HepG2 (cell line): ENCODE data around the gene RAC3. TPM values are rescaled to one million over a fixed set of nuclear protein-coding genes. Genes with fewer than 3 reads are reported as not detected.
A peak's percentile ranks its signal among the peaks of the same experiment; 100 is the strongest.

Experiments used
- ATAC-seq: fragments of 200-7000 bp; cut with Tn5 transposase; 3 replicates; pipeline ENCODE4 v1.9.1; 2020; ENCODE audit warnings: mild to moderate bottlenecking, moderate library complexity
- BruUV-seq: library from RNA; stranded (reverse); fragments of 400-500 nt; replicated peaks from 2 replicates; lab custom pipeline; 2021; lab: Mats Ljungman, UMichigan
- CTCF ChIA-PET: fragments of 300-600 bp; formaldehyde crosslinking; extraction: SDS; loops from one replicate; lab custom pipeline; 2021; ENCODE audit warnings: low total read pairs, inconsistent platforms, low intra/inter-chr PET ratio; lab: Yijun Ruan, JAX
- POLR2A ChIA-PET: fragments of 350-600 bp; sonication (Branson Sonifier 250); formaldehyde crosslinking; loops from one replicate; lab custom pipeline; 2020; ENCODE audit warnings: antibody characterized with exemption, inconsistent platforms; lab: Yijun Ruan, JAX
- DNase-seq: peaks from one replicate; pipeline ENCODE4 v3.0.0-alpha.2; 2015; ENCODE audit warnings: low spot score
- FAIRE-seq: peaks from 3 replicates; lab custom pipeline; 2011; peaks lifted over from hg19 to GRCh38; lab: Jason Lieb, UNC
- H2AFZ ChIP-seq: one replicate; pipeline ENCODE4 v1.6.1; 2011; ENCODE audit warnings: low read length, inconsistent platforms
- H3K27ac ChIP-seq: fragments of 300-600 bp; 3 replicates; pipeline ENCODE4 v1.8.0; 2011; ENCODE audit warnings: mixed run types, mild to moderate bottlenecking, mixed read lengths, low read length, inconsistent platforms; ENCODE audit not compliant: insufficient read depth; ENCODE audit errors: extremely low read length
- H3K27me3 ChIP-seq, 2 experiments: fragments of 200-600 bp in 1 of 2; 2 replicates in 1 of 2; 3 replicates in 1 of 2; pipeline versions ENCODE4 v1.6.0 to v1.8.0; 2011; ENCODE audit warnings: low read length in 2 of 2, mild to moderate bottlenecking in 2 of 2, moderate library complexity in 2 of 2, inconsistent platforms in 1 of 2; ENCODE audit not compliant: insufficient read depth in 2 of 2, control insufficient read depth in 1 of 2
- H3K36me3 ChIP-seq, 2 experiments: fragments of 200-600 bp in 1 of 2; replicated peaks in 1 of 2; 2 replicates in 1 of 2; 3 replicates in 1 of 2; pipeline versions ENCODE4 v1.5.1 to v1.8.0; 2011; ENCODE audit warnings: low read length in 2 of 2, inconsistent platforms in 1 of 2; ENCODE audit not compliant: insufficient read depth in 2 of 2, control insufficient read depth in 1 of 2
- H3K4me1 ChIP-seq: 2 replicates; pipeline ENCODE4 v1.5.1; 2012; ENCODE audit warnings: low read length, inconsistent platforms; ENCODE audit not compliant: insufficient read depth
- H3K4me2 ChIP-seq: 2 replicates; pipeline ENCODE4 v1.6.0; 2011; ENCODE audit warnings: low read depth, low read length, inconsistent platforms
- H3K4me3 ChIP-seq, 3 experiments: fragments of 200-600 bp in 1 of 3; sonication (generic), shearing (Covaris generic) in 1 of 3; replicated peaks in 1 of 3; 2 replicates each; pipeline ENCODE4 v1.5.1; 2011 to 2016; ENCODE audit warnings: low read length in 3 of 3, inconsistent platforms in 2 of 3, low read depth in 2 of 3, mild to moderate bottlenecking in 2 of 3, control low read depth in 1 of 3, mixed read lengths in 1 of 3; ENCODE audit not compliant: insufficient read depth in 1 of 3
- H3K79me2 ChIP-seq: one replicate; pipeline ENCODE4 v1.6.1; 2011; ENCODE audit warnings: low read length, inconsistent platforms; ENCODE audit not compliant: insufficient read depth
- H3K9ac ChIP-seq: 2 replicates; pipeline ENCODE4 v1.6.0; 2011; ENCODE audit warnings: mild to moderate bottlenecking, low read depth, low read length, inconsistent platforms; ENCODE audit not compliant: insufficient read depth
- H3K9me3 ChIP-seq: 2 replicates; pipeline ENCODE4 v1.5.1; 2012; ENCODE audit warnings: mild to moderate bottlenecking, low read length
- H4K20me1 ChIP-seq: 2 replicates; pipeline ENCODE4 v1.6.0; 2011; ENCODE audit warnings: inconsistent platforms, mild to moderate bottlenecking, low read length, moderate library complexity; ENCODE audit not compliant: insufficient read depth
- AGO2 ChIP-seq: fragments of 200-400 bp; formaldehyde crosslinking; optimal IDR thresholded peaks from 2 replicates; pipeline ENCODE3; 2017; ENCODE audit warnings: mild to moderate bottlenecking, low read depth, low read length, moderate library complexity
- BCL6 ChIP-seq: IDR thresholded peaks from 2 replicates; pipeline ENCODE4 v1.6.1; 2016; ENCODE audit warnings: missing genetic modification reagents, missing compliant biosample characterization
- RBFOX2 ChIP-seq: fragments of 200-400 bp; formaldehyde crosslinking; IDR thresholded peaks from 2 replicates; pipeline ENCODE4 v1.6.1; 2017; ENCODE audit warnings: low read depth, mild to moderate bottlenecking, low read length
- ZBTB38 ChIP-seq: sonication (generic); formaldehyde crosslinking; IDR thresholded peaks from 2 replicates; pipeline ENCODE4 v1.5.1; 2020; ENCODE audit warnings: mild to moderate bottlenecking, missing genetic modification reagents
- ZEB1 ChIP-seq: IDR thresholded peaks from 2 replicates; pipeline ENCODE4 v1.6.1; 2012; ENCODE audit warnings: mild to moderate bottlenecking, low read depth, inconsistent platforms; ENCODE audit not compliant: insufficient replicate concordance
- ZNF768 ChIP-seq: sonication (generic); formaldehyde crosslinking; IDR thresholded peaks from 2 replicates; pipeline ENCODE4 v1.4.0; 2020; ENCODE audit warnings: missing genetic modification reagents
- WGBS: methylation state at CpG from one replicate; pipeline ENCODE4 v1.1.6; 2017; ENCODE audit warnings: low lambda C conversion rate; 5-methylcytosine and 5-hydroxymethylcytosine counted together
- in situ Hi-C: cut with HindIII; loops from 2 replicates; pipeline ENCODE4 v1.10.0; 2017; ENCODE audit warnings: low pct_unique_long_range_greater_than_20kb; ENCODE audit not compliant: extremely low pct_ligation_motif_present
- intact Hi-C: fragments of 100-400 bp; cut with micrococcal nuclease; formaldehyde crosslinking; loops from one replicate; pipeline ENCODE4 v1.10.0; 2022; ENCODE audit not compliant: unreplicated experiment
- polyA plus RNA-seq, 8 experiments: library from polyadenylated mRNA; depleted of rRNA in 3 of 8; stranded (reverse) in 7 of 8; unstranded in 1 of 8; fragments of >200 nt; fragmentation: Illumina TruSeq in 4 of 8; extraction: Trizol in 4 of 8; gene quantifications; 2 replicates each; pipeline versions ENCODE4 v1.2.1 to v1.2.3, GENCODE V29; 2011 to 2016; ENCODE audit warnings: low read depth in 4 of 8, missing spikeins in 1 of 8, mixed read lengths in 1 of 8; ENCODE audit not compliant: insufficient read depth in 1 of 8
- total RNA-seq, 5 experiments: library from RNA; depleted of rRNA; stranded (reverse); fragments of >200 nt; fragmentation: Illumina TruSeq; extraction: Trizol; gene quantifications; 2 replicates each; pipeline ENCODE4 v1.2.3, GENCODE V29; 2016; ENCODE audit warnings: low read depth in 1 of 5
- TF ChIP-seq, protein P1 (sequence below): sonication (generic); formaldehyde crosslinking; IDR thresholded peaks from 2 replicates; pipeline ENCODE4 v1.5.0; 2020; ENCODE audit warnings: mild to moderate bottlenecking, missing genetic modification reagents, borderline replicate concordance

Gene RAC3
- total and polyA plus RNA-seq, 2 of the 13 experiments (the other 11 are each of a cell fraction or from before 2014, with no cell fraction given), result 10.5 to 21.3 TPM

DNA sequence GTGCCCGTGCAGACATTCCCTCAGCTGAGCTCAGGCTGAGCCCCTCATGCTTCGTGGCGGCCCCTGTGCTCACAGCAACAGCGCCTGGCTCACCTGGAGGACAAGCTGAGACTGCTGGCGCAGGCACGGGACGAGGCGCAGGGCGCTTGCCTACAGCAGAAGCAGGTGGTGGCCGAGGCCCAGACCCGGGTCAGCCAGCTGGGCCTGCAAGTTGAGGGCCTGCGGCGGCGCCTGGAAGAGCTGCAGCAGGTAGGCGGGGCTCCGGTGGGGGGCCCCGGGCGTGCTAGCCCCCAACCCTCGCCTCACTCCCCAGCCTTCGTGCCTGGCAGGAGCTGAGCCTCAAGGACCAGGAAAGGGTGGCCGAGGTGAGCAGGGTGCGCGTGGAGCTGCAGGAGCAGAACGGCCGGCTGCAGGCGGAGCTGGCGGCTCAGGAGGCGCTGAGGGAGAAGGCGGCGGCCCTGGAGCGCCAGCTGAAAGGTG is 1.4 kb upstream of the RAC3 start:
- BruUV-seq, result no TSS peak
- no peak for FAIRE-seq
- intact Hi-C loops, result no loop called here
- Histone ChIP-seq H3K79me2 (no peaks in the 10 kb centered on the region), H4K20me1 (no peaks in the 10 kb centered on the region), H2AFZ (no peak overlapping the region), H3K4me3 (no peak overlapping the region), H3K9me3 (no peaks in the 10 kb centered on the region), H3K9ac (no peak overlapping the region), H3K27me3 (no peaks in the 10 kb centered on the region), H3K27ac (no peak overlapping the region), H3K4me2 (no peak overlapping the region), H3K4me1 (peaks cover 20% of the 10 kb centered on the region), H3K36me3 (peaks cover 11 to 13% of the 10 kb centered on the region in 2 experiments; a peak in 4 of 5 replicates)
- peak; percentile 1; the same call in 1 of the 3 replicates for ATAC-seq
- ChIA-PET POLR2A (interaction anchor here (1.2 kb wide), 1 partner anchor 35 kb away, joined by 3 read pairs; no protein-coding TSS in a partner anchor), CTCF (interaction anchor here (0.5 to 2.3 kb wide), 2 partner anchors 49 to 124 kb away, joined by 3 to 9 read pairs; no protein-coding TSS in a partner anchor)
- TF ChIP-seq, protein P1, sequence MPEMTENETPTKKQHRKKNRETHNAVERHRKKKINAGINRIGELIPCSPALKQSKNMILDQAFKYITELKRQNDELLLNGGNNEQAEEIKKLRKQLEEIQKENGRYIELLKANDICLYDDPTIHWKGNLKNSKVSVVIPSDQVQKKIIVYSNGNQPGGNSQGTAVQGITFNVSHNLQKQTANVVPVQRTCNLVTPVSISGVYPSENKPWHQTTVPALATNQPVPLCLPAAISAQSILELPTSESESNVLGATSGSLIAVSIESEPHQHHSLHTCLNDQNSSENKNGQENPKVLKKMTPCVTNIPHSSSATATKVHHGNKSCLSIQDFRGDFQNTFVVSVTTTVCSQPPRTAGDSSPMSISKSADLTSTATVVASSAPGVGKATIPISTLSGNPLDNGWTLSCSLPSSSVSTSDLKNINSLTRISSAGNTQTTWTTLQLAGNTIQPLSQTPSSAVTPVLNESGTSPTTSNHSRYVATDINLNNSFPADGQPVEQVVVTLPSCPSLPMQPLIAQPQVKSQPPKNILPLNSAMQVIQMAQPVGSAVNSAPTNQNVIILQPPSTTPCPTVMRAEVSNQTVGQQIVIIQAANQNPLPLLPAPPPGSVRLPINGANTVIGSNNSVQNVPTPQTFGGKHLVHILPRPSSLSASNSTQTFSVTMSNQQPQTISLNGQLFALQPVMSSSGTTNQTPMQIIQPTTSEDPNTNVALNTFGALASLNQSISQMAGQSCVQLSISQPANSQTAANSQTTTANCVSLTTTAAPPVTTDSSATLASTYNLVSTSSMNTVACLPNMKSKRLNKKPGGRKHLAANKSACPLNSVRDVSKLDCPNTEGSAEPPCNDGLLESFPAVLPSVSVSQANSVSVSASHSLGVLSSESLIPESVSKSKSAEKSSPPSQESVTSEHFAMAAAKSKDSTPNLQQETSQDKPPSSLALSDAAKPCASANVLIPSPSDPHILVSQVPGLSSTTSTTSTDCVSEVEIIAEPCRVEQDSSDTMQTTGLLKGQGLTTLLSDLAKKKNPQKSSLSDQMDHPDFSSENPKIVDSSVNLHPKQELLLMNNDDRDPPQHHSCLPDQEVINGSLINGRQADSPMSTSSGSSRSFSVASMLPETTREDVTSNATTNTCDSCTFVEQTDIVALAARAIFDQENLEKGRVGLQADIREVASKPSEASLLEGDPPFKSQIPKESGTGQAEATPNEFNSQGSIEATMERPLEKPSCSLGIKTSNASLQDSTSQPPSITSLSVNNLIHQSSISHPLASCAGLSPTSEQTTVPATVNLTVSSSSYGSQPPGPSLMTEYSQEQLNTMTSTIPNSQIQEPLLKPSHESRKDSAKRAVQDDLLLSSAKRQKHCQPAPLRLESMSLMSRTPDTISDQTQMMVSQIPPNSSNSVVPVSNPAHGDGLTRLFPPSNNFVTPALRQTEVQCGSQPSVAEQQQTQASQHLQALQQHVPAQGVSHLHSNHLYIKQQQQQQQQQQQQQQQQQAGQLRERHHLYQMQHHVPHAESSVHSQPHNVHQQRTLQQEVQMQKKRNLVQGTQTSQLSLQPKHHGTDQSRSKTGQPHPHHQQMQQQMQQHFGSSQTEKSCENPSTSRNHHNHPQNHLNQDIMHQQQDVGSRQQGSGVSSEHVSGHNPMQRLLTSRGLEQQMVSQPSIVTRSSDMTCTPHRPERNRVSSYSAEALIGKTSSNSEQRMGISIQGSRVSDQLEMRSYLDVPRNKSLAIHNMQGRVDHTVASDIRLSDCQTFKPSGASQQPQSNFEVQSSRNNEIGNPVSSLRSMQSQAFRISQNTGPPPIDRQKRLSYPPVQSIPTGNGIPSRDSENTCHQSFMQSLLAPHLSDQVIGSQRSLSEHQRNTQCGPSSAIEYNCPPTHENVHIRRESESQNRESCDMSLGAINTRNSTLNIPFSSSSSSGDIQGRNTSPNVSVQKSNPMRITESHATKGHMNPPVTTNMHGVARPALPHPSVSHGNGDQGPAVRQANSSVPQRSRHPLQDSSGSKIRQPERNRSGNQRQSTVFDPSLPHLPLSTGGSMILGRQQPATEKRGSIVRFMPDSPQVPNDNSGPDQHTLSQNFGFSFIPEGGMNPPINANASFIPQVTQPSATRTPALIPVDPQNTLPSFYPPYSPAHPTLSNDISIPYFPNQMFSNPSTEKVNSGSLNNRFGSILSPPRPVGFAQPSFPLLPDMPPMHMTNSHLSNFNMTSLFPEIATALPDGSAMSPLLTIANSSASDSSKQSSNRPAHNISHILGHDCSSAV (CRISPR knock-in tag), result no peak
- TF ChIP-seq AGO2 (peak; percentile 78), RBFOX2 (0 out of 2 replicates have a peak, but pooled peaks have one; percentile 1), ZNF768 (CRISPR knock-in tag) (peak; percentile 8; the same call in 1 of the 2 replicates), ZBTB38 (no peak), BCL6 (CRISPR knock-in tag) (no peak), ZEB1 (no peak)
- DNase-seq, result no peak
- in situ Hi-C loops, result no loop called here
- 97% methylated on average over 21 of the region's 31 CpGs for WGBS
